Activated CD4-positive, alpha-beta memory T cell treated with anti-CD3 and anti-CD28 coated beads, Interleukin-2, amount 10 ng/mL, durations not matched to agents 7 days and 5 days (primary cell): ENCODE measurements around the gene TIFAB. TPM values are rescaled to one million over a fixed set of nuclear protein-coding genes. Genes with fewer than 3 reads are reported as not detected.
A peak's percentile ranks its signal among the peaks of the same experiment; 100 is the strongest.

Experiments used
- CTCF ChIA-PET: fragments of 350-600 bp; sonication (Branson Sonifier 250); formaldehyde crosslinking; loops from one replicate; lab custom pipeline; 2021; ENCODE audit warnings: antibody characterized with exemption, inconsistent platforms; lab: Charles Lee
- POLR2A ChIA-PET: fragments of 350-600 bp; sonication (Branson Sonifier 250); formaldehyde crosslinking; loops from one replicate; lab custom pipeline; 2021; ENCODE audit warnings: antibody characterized with exemption; lab: Charles Lee
- DNase-seq: peaks from one replicate; pipeline ENCODE4 v3.0.0-alpha.2; 2020
- H3K27ac Mint-ChIP-seq: one replicate; pipeline ENCODE4 v1.8.0; 2021; ENCODE audit warnings: mild to moderate bottlenecking, mixed read lengths
- H3K27me3 Mint-ChIP-seq: one replicate; pipeline ENCODE4 v1.8.0; 2021; ENCODE audit warnings: mixed read lengths
- H3K36me3 Mint-ChIP-seq: one replicate; pipeline ENCODE4 v1.8.0; 2021; ENCODE audit warnings: low read depth, mixed read lengths
- H3K4me1 Mint-ChIP-seq: one replicate; pipeline ENCODE4 v1.8.0; 2021; ENCODE audit warnings: mixed read lengths
- H3K4me3 Mint-ChIP-seq: one replicate; pipeline ENCODE4 v1.8.0; 2021; ENCODE audit warnings: mild to moderate bottlenecking, mixed read lengths
- H3K9me3 Mint-ChIP-seq: one replicate; pipeline ENCODE4 v1.8.0; 2021; ENCODE audit warnings: mixed read lengths
- total RNA-seq, 2 experiments: library from RNA; stranded (reverse); gene quantifications; one replicate each; pipeline ENCODE4 v1.2.3, GENCODE V29; 2021

The TIFAB gene
- total RNA-seq, 2 experiments from 2014 or later: not detected

DNA sequence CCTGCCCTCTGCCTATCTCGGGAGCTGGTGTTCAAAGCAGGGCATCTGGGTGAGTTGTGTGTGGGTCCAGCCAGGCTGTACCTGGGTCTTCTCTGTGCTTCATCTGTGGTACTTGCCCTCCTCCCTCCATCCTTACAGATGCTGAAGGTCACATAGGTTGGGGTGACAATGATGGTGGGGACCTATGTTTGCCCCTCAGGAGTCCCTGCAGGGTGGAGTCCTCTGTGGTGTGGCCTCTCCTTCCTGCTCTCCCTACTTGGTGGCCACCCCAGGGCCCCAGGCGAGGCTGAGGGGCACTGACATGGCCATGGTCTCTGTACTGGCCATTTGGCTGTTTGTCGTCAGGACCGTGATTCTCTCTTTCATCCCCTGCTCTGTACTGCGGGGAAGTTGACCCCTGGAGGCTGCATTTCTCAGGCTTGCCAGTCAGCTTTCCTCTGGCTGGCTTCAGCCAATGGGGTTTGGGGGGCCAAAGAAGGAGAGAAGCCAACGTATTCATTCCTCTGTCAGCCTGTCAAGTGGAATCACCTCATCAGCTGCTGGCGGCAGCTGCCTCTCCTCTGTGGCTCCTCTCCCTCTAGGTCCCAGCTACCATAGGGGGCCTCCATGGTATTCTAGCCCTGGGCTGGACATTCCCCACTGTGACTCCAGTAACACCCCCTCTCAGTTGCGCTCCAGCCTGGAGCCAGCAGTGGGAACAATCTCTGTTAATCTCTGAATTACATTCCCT lies 9.6 kb downstream of the TIFAB start:
- Mint-ChIP-seq H3K36me3 (no peaks in the 10 kb centered on the region), H3K9me3 (no peaks in the 10 kb centered on the region), H3K27me3 (peaks cover 13% of the 10 kb centered on the region), H3K4me3 (no peak overlapping the region), H3K27ac (no peak overlapping the region), H3K4me1 (no peaks in the 10 kb centered on the region)
- CTCF ChIA-PET: interaction anchor here (1.4 kb wide), 1 partner anchor 124 kb away, joined by 4 read pairs; no protein-coding TSS in a partner anchor
- DNase-seq: peak; percentile 3
- POLR2A ChIA-PET: no interaction called here

GRCh38 chr5:135441919-135442318 lies 10.2 kb downstream of the TIFAB start:
- Mint-ChIP-seq H3K36me3 (no peaks in the 10 kb centered on the region), H3K4me1 (no peaks in the 10 kb centered on the region), H3K27ac (no peak overlapping the region), H3K27me3 (peaks cover 15% of the 10 kb centered on the region), H3K4me3 (no peak overlapping the region), H3K9me3 (no peaks in the 10 kb centered on the region)
- POLR2A ChIA-PET: no interaction called here
- CTCF ChIA-PET: interaction anchor here (0.7 to 1.4 kb wide), 3 partner anchors 15 to 124 kb away, joined by 3 to 5 read pairs (median 4); no protein-coding TSS in a partner anchor
- peak; percentile 4 for DNase-seq

DNA sequence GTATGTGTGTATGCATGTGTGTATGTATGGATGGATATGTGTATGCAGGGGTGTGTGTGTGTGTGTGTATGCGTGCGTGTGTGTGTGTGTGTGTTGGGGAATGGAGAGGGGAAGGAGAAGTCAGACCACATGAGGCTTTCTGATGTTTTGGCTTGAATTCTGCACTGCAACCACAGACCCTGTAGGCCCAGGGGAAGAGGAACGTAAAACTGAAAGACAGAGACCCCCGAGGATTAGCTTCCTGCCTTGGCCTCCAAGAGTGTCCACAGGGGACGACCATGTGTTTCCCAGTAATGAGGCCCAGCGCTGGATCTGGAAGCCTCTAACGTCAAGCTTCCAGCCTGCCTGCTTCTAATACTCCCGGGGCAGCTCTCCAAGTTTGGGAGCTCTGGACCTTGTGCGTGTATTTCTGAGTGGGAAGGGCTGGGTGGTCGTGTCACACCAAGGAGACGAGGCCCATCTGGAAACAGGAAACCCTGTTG lies 10.8 kb downstream of the TIFAB start:
- Mint-ChIP-seq H3K27me3 (peaks cover 15% of the 10 kb centered on the region), H3K36me3 (no peaks in the 10 kb centered on the region), H3K4me3 (no peak overlapping the region), H3K27ac (no peak overlapping the region), H3K9me3 (no peaks in the 10 kb centered on the region), H3K4me1 (no peaks in the 10 kb centered on the region)
- CTCF ChIA-PET: interaction anchor here (0.7 to 1.4 kb wide), 3 partner anchors 15 to 125 kb away, joined by 3 to 5 read pairs (median 4); no protein-coding TSS in a partner anchor
- POLR2A ChIA-PET: no interaction called here
- peak; percentile 9 for DNase-seq

DNA sequence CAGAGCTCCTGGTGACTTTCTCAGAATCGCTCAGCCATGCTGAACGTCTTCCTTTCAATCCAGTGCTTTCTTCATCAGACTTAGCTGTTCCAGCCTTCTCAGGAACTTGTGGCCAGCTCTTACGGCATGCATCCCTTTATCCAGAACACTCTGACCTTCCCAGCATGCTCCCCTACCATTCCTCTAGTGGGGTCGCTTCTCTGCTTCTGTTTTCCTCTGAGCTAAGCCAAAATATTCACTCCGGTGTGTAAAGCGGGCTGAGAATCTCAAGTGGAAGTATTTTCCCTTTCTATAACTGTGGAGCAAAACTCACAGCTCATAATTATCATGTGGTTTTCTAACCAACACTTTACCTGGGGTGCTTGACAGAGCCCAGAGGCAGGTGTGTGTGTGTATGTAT lies 11.2 kb downstream of the TIFAB start:
- Mint-ChIP-seq H3K36me3 (no peaks in the 10 kb centered on the region), H3K27me3 (peaks cover 15% of the 10 kb centered on the region), H3K4me3 (no peak overlapping the region), H3K27ac (no peak overlapping the region), H3K9me3 (no peaks in the 10 kb centered on the region), H3K4me1 (no peaks in the 10 kb centered on the region)
- ChIA-PET POLR2A (no interaction called here), CTCF (interaction anchor here (0.9 to 1.4 kb wide), 2 partner anchors 16 to 124 kb away, joined by 3 to 5 read pairs; no protein-coding TSS in a partner anchor)
- peak; percentile 10 for DNase-seq

DNA sequence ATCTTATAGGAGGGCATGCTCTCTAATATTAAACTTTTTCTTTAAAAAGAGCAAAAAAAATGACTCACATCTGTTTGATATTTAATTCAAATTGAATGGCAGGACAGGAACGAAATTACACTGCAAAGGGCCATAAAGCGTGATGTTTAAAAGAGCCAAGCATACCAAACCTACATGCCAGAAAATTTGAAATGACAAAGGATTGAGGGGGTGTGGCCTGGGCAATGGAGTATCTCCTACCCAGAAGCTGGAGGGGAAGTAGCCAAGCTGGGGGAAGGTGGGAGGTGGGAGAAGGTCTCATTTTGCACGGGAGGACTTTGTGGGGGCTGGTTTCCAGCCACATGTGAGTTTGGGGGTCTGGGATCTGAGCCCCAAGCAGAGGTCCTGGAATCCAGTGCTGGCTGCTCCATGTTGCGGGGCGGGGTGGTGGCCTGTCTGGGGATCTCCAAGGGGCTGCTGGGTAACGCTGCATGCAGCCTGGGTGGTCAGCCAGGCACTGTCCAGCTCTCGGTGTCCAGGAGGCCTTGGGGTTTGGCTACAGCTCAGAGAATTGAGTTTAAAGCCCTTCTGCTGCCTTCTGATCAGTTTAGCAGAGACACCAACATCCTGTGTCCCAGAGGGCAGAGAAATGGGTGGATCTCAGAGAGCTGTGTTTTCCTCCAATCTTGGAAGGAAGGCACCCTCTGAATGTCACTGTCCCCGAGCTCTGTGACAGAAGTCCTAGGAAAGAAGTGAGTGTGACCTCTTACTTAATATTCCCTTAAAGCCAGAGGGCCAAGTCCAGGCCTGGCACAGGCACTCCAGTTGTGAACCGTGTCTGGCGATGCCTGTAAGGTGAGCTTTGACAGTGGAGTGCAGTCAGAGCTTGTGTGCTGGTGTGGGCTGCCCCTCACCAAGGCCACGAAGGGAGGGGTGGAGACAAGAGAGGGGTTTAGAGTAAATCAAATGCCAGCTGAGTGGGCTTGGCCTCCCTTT lies 12.6 kb downstream of the TIFAB start:
- Mint-ChIP-seq H3K4me1 (no peaks in the 10 kb centered on the region), H3K4me3 (no peak overlapping the region), H3K27me3 (peaks cover 15% of the 10 kb centered on the region), H3K36me3 (no peaks in the 10 kb centered on the region), H3K27ac (no peak overlapping the region), H3K9me3 (no peaks in the 10 kb centered on the region)
- peak; percentile 14 for DNase-seq
- ChIA-PET CTCF (interaction anchor here (1.1 kb wide), 2 partner anchors 14 to 18 kb away, joined by 4 read pairs; no protein-coding TSS in a partner anchor), POLR2A (no interaction called here)

- H3K27me3 Mint-ChIP-seq: peaks cover 13% of the 10 kb centered on the region
Measured at GRCh38 chr5:135438636-135439221, 13.4 kb downstream of the TIFAB start.

GRCh38 chr5:135437796-135438560 lies 14.2 kb downstream of the TIFAB start:
- DNase-seq: peak; percentile 11
- no peaks in the 10 kb centered on the region for H3K36me3 Mint-ChIP-seq

More at GRCh38 chr5:135438636-135439221, 13.4 kb downstream of the TIFAB start:
- no peak overlapping the region for H3K4me3 Mint-ChIP-seq
- no peaks in the 10 kb centered on the region for H3K4me1 Mint-ChIP-seq
- H3K9me3 Mint-ChIP-seq: no peaks in the 10 kb centered on the region
- no peak overlapping the region for H3K27ac Mint-ChIP-seq
- CTCF ChIA-PET: interaction anchor here (1.1 kb wide), 1 partner anchor 19 kb away, joined by 4 read pairs; no protein-coding TSS in a partner anchor
- DNase-seq: peak; percentile 12
- POLR2A ChIA-PET: no interaction called here
- H3K36me3 Mint-ChIP-seq: no peaks in the 10 kb centered on the region

DNA sequence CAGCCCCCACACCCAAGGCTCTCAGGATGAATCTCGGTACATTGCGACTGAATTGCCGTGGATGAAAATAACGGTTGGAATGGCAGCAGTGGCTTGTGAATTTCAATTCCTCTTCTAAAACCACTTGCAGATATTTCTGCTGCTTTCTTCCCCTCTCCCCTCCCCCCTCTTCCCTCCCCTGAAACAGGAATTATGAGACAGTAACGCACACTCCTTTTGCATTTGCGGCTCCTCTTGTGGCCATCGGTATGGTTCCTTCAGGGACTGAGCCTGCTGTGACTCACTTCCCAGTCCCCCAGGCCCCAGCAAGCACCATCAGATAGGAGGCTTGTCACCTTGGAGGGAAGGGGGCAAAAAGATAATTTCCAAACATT lies 14.7 kb downstream of the TIFAB start:
- H3K9me3 Mint-ChIP-seq: no peaks in the 10 kb centered on the region

More at GRCh38 chr5:135437796-135438560, 14.2 kb downstream of the TIFAB start:
- POLR2A ChIA-PET: no interaction called here
- Mint-ChIP-seq H3K4me1 (no peaks in the 10 kb centered on the region), H3K9me3 (no peaks in the 10 kb centered on the region), H3K4me3 (no peak overlapping the region), H3K27me3 (peaks cover 10% of the 10 kb centered on the region), H3K27ac (no peak overlapping the region)
- CTCF ChIA-PET: interaction anchor here (1.1 kb wide), 1 partner anchor 19 kb away, joined by 4 read pairs; no protein-coding TSS in a partner anchor

GRCh38 chr5:135436951-135437418 lies 15.2 kb downstream of the TIFAB start:
- H3K4me3 Mint-ChIP-seq: no peak overlapping the region
- ChIA-PET CTCF (interaction anchor here (1.7 kb wide), 1 partner anchor 12 kb away, joined by 6 read pairs; no protein-coding TSS in a partner anchor), POLR2A (no interaction called here)
- DNase-seq: no peak
- no peaks in the 10 kb centered on the region for H3K9me3 Mint-ChIP-seq
- no peaks in the 10 kb centered on the region for H3K36me3 Mint-ChIP-seq
- H3K27ac Mint-ChIP-seq: no peak overlapping the region
- no peaks in the 10 kb centered on the region for H3K4me1 Mint-ChIP-seq
- peaks cover 11% of the 10 kb centered on the region for H3K27me3 Mint-ChIP-seq

More for the DNA sequence above, 14.7 kb downstream of the TIFAB start:
- Mint-ChIP-seq H3K4me3 (no peak overlapping the region), H3K27me3 (peaks cover 11% of the 10 kb centered on the region), H3K36me3 (no peaks in the 10 kb centered on the region), H3K4me1 (no peaks in the 10 kb centered on the region), H3K27ac (no peak overlapping the region)
- CTCF ChIA-PET: no interaction called here
- POLR2A ChIA-PET: no interaction called here
- DNase-seq: no peak

DNA sequence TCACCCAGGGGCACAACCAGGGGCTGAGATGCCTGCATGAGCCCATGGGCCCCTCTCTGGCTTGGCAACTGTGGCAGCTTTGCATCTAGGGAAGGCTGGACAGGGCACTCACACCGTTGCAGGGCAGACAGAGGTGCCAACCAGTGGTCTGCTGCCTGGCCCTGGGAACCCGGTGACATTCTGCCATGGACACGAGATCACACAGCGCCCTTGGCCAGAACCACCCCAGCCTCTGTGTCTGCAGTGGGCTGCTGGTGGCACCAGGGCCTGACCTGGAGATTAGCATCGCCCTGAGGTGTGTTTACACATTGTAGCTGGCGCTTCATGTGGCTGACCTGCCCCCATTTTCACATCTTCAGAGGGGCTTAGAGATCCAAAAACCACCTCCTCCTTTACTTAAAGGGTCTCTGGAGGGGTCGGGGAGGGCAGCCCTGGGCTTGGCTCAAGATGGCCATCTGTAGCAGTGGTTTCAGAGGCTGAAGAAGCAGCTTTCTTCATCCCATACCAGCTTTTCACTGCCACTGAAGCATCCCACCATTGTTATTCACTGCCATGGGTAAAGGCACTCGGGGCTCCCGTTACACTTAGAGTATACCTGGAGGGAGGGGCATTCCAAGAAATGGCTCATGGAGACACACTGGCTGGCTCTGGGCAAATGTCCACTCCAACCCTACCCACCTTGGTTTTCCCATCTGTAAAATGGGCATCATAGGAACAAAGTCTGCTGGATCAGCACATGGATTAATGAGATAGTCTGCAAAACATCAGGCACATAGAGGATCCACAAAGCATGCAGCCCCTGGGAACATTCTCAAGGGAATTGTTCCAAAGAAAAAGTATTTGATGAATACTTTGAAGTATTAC lies 16.5 kb downstream of the TIFAB start:
- Mint-ChIP-seq H3K9me3 (no peaks in the 10 kb centered on the region), H3K36me3 (no peaks in the 10 kb centered on the region), H3K4me1 (no peaks in the 10 kb centered on the region), H3K27me3 (peaks cover 7% of the 10 kb centered on the region), H3K27ac (no peak overlapping the region), H3K4me3 (no peak overlapping the region)
- DNase-seq: peak; percentile 11
- POLR2A ChIA-PET: no interaction called here
- CTCF ChIA-PET: interaction anchor here (1.7 kb wide), 1 partner anchor 10 kb away, joined by 6 read pairs; no protein-coding TSS in a partner anchor
